Measurements from ENCODE around the gene PURB. TPM values are rescaled to one million over a fixed set of nuclear protein-coding genes. Genes with fewer than 3 reads are reported as not detected.
A peak's percentile ranks its signal among the peaks of the same experiment; 100 is the strongest.

Gene PURB
- total RNA-seq, 1 donor from 2014 or later, result 21.9 TPM

- Mint-ChIP-seq H3K4me1 (ENCODE audit: low read depth) (peaks cover 19% of the 10 kb centered on the region), H3K27ac (ENCODE audit: unreplicated experiment) (no peak overlapping the region), H3K4me3 (ENCODE audit: unreplicated experiment) (no peak overlapping the region), H3K9me3 (ENCODE audit: low read depth) (no peaks in the 10 kb centered on the region), H3K36me3 (ENCODE audit: low read depth) (no peaks in the 10 kb centered on the region), H3K27me3 (ENCODE audit: low read depth) (no peaks in the 10 kb centered on the region)
- TF ChIP-seq, protein P1, sequence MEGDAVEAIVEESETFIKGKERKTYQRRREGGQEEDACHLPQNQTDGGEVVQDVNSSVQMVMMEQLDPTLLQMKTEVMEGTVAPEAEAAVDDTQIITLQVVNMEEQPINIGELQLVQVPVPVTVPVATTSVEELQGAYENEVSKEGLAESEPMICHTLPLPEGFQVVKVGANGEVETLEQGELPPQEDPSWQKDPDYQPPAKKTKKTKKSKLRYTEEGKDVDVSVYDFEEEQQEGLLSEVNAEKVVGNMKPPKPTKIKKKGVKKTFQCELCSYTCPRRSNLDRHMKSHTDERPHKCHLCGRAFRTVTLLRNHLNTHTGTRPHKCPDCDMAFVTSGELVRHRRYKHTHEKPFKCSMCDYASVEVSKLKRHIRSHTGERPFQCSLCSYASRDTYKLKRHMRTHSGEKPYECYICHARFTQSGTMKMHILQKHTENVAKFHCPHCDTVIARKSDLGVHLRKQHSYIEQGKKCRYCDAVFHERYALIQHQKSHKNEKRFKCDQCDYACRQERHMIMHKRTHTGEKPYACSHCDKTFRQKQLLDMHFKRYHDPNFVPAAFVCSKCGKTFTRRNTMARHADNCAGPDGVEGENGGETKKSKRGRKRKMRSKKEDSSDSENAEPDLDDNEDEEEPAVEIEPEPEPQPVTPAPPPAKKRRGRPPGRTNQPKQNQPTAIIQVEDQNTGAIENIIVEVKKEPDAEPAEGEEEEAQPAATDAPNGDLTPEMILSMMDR (IDR thresholded peaks at IDR 0.05), result no peak
- no peak for DNase-seq (ENCODE audit: low spot score)
Observed at GRCh38 chr7:44852590-44852989, 32.7 kb downstream of the PURB start.

- no peaks in the 10 kb centered on the region for H3K9me3 Mint-ChIP-seq (ENCODE audit: low read depth)
- peak overlapping the region; percentile 20 for H3K4me3 Mint-ChIP-seq (ENCODE audit: unreplicated experiment)
- H3K36me3 Mint-ChIP-seq (ENCODE audit: low read depth), result no peaks in the 10 kb centered on the region
- H3K27ac Mint-ChIP-seq (ENCODE audit: unreplicated experiment), result peak overlapping the region; percentile 41
- peaks cover 37% of the 10 kb centered on the region for H3K4me1 Mint-ChIP-seq (ENCODE audit: low read depth)
- H3K27me3 Mint-ChIP-seq (ENCODE audit: low read depth), result no peaks in the 10 kb centered on the region
- DNase-seq (ENCODE audit: low spot score), result no peak
- TF ChIP-seq, protein P1 (IDR thresholded peaks at IDR 0.05), result no peak
Observed at GRCh38 chr7:44849885-44850544, 35.3 kb downstream of the PURB start.

DNA sequence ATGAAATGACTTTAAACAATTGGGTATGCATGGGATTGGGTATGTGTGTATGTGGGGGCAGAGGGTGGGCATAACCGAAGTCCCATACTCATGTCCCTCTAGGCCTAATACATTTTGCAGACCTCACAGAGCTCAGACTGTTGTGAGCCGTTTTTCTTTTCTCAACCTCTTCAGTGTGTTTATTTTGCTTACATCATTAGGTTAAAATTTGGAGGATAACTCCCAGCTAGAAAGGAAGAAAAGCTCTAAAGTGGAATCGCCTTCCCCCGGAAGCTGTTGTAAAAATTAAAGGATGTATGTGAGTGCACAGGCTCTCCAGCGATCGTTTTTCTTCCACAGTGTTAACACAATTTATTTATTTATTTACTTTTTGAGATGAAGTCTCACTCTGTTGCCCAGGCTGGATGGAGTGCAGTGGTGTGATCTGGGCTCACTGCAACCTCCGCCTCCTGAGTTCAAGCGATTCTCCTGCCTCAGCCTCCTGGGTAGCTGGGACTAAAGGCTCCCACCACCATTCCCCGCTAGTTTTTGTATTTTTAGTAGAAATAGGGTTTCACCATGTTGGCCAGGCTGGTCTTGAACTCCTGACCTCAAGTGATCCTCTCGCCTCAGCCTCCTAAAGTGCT, 36.0 kb downstream of the PURB start:
- TF ChIP-seq, protein P1 (IDR thresholded peaks at IDR 0.05), result no peak
- Mint-ChIP-seq H3K27ac (ENCODE audit: unreplicated experiment) (peak overlapping the region; percentile 98), H3K36me3 (ENCODE audit: low read depth) (no peaks in the 10 kb centered on the region), H3K4me1 (ENCODE audit: low read depth) (peaks cover 43% of the 10 kb centered on the region), H3K27me3 (ENCODE audit: low read depth) (no peaks in the 10 kb centered on the region), H3K9me3 (ENCODE audit: low read depth) (no peaks in the 10 kb centered on the region), H3K4me3 (ENCODE audit: unreplicated experiment) (peak overlapping the region; percentile 93)
- no peak for DNase-seq (ENCODE audit: low spot score)

GRCh38 chr7:44847920-44848634, 37.3 kb downstream of the PURB start, which contains the start of gene H2AZ2:
TSS of gene H2AZ2 (minus strand) at chr7:44848087. CDS start at chr7:44847971, 116 bp downstream.
- H3K4me3 Mint-ChIP-seq (ENCODE audit: unreplicated experiment), result peak within 1 kb of the TSS; percentile 93
- H3K27ac Mint-ChIP-seq (ENCODE audit: unreplicated experiment), result peak within 1 kb of the TSS; percentile 98
- peaks cover 46% of the 10 kb centered on the region for H3K4me1 Mint-ChIP-seq (ENCODE audit: low read depth)
- peak; percentile 100 for DNase-seq (ENCODE audit: low spot score)
- H3K27me3 Mint-ChIP-seq (ENCODE audit: low read depth), result no peaks in the 10 kb centered on the region
- no peaks in the 10 kb centered on the region for H3K9me3 Mint-ChIP-seq (ENCODE audit: low read depth)
- H3K36me3 Mint-ChIP-seq (ENCODE audit: low read depth), result no peaks in the 10 kb centered on the region
- TF ChIP-seq, protein P1 (IDR thresholded peaks at IDR 0.05), result peak; percentile 40

GRCh38 chr7:44847509-44847919, 37.8 kb downstream of the PURB start:
- no peaks in the 10 kb centered on the region for H3K9me3 Mint-ChIP-seq (ENCODE audit: low read depth)
- H3K4me3 Mint-ChIP-seq (ENCODE audit: unreplicated experiment), result peak overlapping the region; percentile 93
- no peaks in the 10 kb centered on the region for H3K27me3 Mint-ChIP-seq (ENCODE audit: low read depth)
- peak overlapping the region; percentile 98 for H3K27ac Mint-ChIP-seq (ENCODE audit: unreplicated experiment)
- DNase-seq (ENCODE audit: low spot score), result peak; percentile 95
- TF ChIP-seq, protein P1 (IDR thresholded peaks at IDR 0.05), result peak; percentile 99
- peaks cover 46% of the 10 kb centered on the region for H3K4me1 Mint-ChIP-seq (ENCODE audit: low read depth)
- no peaks in the 10 kb centered on the region for H3K36me3 Mint-ChIP-seq (ENCODE audit: low read depth)
